ENCODE results near the gene ETV6.
A peak's percentile ranks its signal among the peaks of the same experiment; 100 is the strongest.

The ETV6 gene

DNA sequence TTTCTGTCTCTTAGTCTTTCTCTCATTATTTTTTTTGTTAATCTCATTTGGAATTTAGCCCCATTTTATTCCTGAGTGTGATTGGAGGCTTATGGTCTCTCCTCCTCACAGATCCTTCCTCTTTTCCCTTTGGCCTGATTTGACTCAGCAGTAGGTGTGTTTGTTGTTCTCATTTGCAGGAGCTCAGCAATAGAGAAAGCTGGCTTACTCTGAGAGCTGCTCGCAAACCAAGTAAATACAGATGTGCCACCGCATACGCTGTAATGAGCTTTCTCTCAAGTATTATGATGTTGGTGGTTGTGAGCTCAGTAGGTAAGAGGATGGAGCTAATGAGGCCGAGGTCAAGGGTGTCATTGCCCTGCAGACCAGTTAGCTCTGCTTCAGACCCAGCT lies 206.5 kb downstream of the ETV6 start:
- no peaks in the 10 kb centered on the region for H3K27me3 ChIP-seq (ENCODE audit: insufficient read depth, low read depth, severe bottlenecking)

DNA sequence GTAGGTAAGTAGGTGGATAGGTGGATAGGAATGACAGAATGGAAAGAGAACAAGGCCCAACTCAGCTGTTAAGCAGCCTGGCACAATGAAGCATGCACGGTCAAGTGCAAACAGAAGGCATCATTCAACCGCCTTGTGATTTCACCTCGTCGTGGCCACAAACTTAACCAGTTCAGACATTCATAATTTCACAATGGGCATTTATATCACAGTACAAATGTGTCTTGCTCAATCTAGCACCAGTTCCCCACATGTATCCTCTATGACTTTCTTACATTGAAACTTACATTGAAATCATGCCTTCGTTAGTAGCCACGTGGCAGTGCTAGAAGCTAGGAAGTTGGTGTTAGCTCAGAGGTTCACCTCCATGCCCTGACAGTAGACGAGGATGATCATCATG lies 207.5 kb downstream of the ETV6 start:
- Histone ChIP-seq H3K9me3 (ENCODE audit: severe bottlenecking) (no peaks in the 10 kb centered on the region), H3K27ac (no peak overlapping the region), H3K27me3 (ENCODE audit: insufficient read depth, low read depth, severe bottlenecking) (no peaks in the 10 kb centered on the region), H3K4me3 (ENCODE audit: low read depth, low read length) (no peak overlapping the region), H3K36me3 (no peaks in the 10 kb centered on the region)
- TF ChIP-seq CTCF (IDR thresholded peaks at IDR 0.05; ENCODE audit: low read depth, low read length) = no peak
- DNase-seq = no peak

More for the DNA sequence above, 206.5 kb downstream of the ETV6 start:
- no peaks in the 10 kb centered on the region for H3K36me3 ChIP-seq
- H3K27ac ChIP-seq = no peak overlapping the region
- H3K4me3 ChIP-seq (ENCODE audit: low read depth, low read length) = no peak overlapping the region
- TF ChIP-seq CTCF (IDR thresholded peaks at IDR 0.05; ENCODE audit: low read depth, low read length) = no peak
- no peaks in the 10 kb centered on the region for H3K9me3 ChIP-seq (ENCODE audit: severe bottlenecking)
- no peak for DNase-seq

DNA sequence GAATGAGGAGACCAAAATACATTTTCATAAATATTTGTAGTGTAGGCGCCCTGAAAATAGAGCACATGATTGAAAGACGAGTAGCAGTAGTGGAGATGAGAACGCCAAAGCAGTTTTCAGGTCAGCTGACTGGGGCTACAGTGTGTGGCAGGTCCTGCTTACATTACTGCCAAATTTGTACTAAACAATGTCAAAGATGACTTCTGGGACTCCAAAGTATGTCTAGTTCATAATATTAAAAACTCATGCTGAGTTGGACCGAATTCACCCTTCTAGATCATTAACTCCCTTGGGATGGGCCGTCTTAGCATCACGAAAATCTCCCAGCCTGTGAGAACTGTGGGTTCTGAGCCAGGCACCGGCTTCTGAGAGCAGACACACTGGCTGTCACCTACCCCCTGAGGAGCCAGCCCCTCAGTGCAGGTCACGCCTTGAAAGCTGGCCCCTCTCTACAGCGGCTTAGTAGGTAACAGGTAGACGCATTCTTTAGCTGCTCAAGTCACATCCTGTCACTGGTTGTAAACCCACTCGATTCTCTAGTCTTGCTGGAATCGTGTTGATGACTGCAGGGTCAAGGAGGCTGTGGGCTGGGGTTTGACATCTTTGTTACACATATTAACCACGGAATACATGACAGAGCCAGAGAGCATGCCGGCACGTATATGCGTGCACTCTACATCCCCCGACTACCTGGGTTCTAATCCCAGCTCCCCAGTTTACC lies 210.4 kb downstream of the ETV6 start:
- no peak for DNase-seq
- no peak overlapping the region for H3K27ac ChIP-seq
- no peak overlapping the region for H3K4me3 ChIP-seq (ENCODE audit: low read depth, low read length)
- H3K36me3 ChIP-seq = no peaks in the 10 kb centered on the region
- H3K9me3 ChIP-seq (ENCODE audit: severe bottlenecking) = no peaks in the 10 kb centered on the region
- H3K27me3 ChIP-seq (ENCODE audit: insufficient read depth, low read depth, severe bottlenecking) = no peaks in the 10 kb centered on the region
- TF ChIP-seq CTCF (IDR thresholded peaks at IDR 0.05; ENCODE audit: low read depth, low read length) = no peak

DNA sequence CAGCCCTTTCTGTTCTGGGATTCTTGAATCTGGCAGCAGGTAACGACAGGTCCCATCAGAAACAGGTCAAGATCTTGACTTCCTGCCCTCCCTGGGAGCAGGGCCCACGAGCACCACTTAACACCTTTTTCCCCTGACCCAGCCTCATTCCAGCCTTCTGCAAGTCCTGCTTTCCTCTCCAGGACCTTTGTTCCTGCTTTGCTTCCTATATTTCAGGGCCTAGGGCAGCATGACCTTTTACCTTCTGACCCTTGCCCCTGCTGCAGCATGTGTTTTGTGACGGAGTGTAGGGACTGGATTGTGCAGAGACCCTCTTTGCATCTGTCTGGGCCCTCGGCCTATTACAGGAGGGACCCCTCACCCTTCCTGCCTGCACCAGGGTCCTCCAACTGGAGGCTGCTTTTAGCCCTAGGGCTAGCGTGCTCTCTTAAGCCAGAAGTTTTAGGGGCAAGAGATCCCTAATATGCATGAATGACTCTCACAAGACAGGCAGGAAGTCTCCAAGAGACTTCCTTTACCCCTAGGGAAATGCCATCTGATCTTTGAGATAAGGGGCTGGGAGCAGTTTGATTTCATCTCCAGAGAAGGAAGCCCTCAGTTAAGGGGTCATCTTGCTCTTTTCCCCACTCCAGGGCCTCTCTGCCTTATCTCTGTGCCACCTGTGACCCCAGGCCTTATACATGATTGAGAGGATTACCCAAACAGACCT lies 211.8 kb downstream of the ETV6 start:
- peaks cover 2% of the 10 kb centered on the region for H3K9me3 ChIP-seq (ENCODE audit: severe bottlenecking)
- no peak overlapping the region for H3K4me3 ChIP-seq (ENCODE audit: low read depth, low read length)
- no peaks in the 10 kb centered on the region for H3K27me3 ChIP-seq (ENCODE audit: insufficient read depth, low read depth, severe bottlenecking)
- DNase-seq = no peak
- peak overlapping the region; percentile 19 for H3K27ac ChIP-seq
- no peak for TF ChIP-seq CTCF (IDR thresholded peaks at IDR 0.05; ENCODE audit: low read depth, low read length)
- no peaks in the 10 kb centered on the region for H3K36me3 ChIP-seq

DNA sequence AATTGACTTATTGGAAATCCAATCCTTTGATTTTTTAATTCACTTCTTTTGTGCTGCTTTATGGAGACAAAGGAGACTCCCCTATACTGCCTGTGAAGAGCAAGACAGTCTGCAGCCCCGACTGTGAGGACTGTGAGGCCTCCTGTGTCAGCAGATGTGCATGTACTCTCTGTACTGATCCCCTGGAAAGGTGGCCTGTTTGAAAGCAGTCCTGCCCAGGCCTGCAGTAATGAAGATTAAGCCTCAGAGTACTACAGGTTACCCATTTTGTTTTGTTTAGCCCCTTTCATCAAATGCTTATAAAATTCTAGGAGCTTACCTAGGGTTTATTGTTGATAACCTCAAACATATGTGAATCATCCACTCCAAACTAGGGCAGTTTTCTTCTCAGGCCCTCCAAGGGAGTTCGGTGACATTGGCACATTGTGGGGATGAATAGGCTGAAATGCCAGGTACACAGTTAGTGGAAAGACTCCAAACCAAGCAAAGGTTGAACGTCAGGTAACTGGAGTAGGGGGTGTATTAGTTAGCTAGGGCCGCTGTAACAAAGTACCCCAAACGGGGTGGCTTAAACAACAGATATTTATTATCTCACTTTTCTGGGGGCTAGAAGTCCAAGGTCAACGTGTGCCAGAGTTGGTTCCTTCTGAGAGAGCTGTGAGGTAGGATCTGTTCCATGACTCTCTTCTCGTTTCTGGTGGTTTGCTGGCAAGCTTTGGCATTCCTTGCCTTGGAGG lies 212.6 kb downstream of the ETV6 start:
- peak; percentile 48 for DNase-seq
- Histone ChIP-seq H3K27ac (peak overlapping the region; percentile 19), H3K4me3 (ENCODE audit: low read depth, low read length) (no peak overlapping the region), H3K36me3 (no peaks in the 10 kb centered on the region), H3K9me3 (ENCODE audit: severe bottlenecking) (peaks cover 5% of the 10 kb centered on the region), H3K27me3 (ENCODE audit: insufficient read depth, low read depth, severe bottlenecking) (no peaks in the 10 kb centered on the region)
- no peak for TF ChIP-seq CTCF (IDR thresholded peaks at IDR 0.05; ENCODE audit: low read depth, low read length)
